ENCODE results near the gene CNIH3.

DNA sequence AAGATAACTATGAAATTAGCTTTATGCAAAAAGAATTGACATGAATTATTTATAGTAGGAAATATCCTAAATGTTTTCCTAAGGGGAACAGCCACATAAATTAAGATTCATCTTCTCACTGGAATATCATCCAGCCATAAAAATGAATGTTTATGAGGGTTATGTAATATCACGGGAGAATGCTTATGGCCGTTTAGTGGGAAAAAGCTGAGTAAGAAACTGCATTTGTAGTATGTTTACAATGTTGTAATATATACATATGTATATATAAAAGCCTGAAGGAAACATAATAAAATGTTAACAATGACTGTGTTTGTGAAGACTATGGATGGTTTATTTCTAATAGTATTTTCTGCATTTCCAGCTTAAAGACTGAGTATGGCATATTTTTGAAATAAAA is 161.1 kb downstream of the CNIH3 start:
- TF ChIP-seq, protein P1, sequence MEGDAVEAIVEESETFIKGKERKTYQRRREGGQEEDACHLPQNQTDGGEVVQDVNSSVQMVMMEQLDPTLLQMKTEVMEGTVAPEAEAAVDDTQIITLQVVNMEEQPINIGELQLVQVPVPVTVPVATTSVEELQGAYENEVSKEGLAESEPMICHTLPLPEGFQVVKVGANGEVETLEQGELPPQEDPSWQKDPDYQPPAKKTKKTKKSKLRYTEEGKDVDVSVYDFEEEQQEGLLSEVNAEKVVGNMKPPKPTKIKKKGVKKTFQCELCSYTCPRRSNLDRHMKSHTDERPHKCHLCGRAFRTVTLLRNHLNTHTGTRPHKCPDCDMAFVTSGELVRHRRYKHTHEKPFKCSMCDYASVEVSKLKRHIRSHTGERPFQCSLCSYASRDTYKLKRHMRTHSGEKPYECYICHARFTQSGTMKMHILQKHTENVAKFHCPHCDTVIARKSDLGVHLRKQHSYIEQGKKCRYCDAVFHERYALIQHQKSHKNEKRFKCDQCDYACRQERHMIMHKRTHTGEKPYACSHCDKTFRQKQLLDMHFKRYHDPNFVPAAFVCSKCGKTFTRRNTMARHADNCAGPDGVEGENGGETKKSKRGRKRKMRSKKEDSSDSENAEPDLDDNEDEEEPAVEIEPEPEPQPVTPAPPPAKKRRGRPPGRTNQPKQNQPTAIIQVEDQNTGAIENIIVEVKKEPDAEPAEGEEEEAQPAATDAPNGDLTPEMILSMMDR (IDR thresholded peaks at IDR 0.05): no peak
- TF ChIP-seq POLR2A (IDR thresholded peaks at IDR 0.05): no peak

All from uterus (tissue), 2 donors.